Stimulated activated CD8-positive, alpha-beta memory T cell treated with anti-CD3 and anti-CD28 coated beads, Interleukin-4, amount 100 ng/mL, for 4 hours (primary cell): Measurements from ENCODE around the gene DPY30.
A peak's percentile ranks its signal among the peaks of the same experiment; 100 is the strongest.
"Not testable (repeated sequence)": the region's sequence is repeated elsewhere in the genome, so short reads cannot be mapped to it uniquely, and the experiment has no call there.

Experiments used
- DNase-seq, 2 donors: peaks; one replicate each; pipeline ENCODE4 v3.0.0-alpha.2; 2020; ENCODE audit warnings: low read depth in 2 of 2, low spot score in 1 of 2

DPY30 gene

DNA sequence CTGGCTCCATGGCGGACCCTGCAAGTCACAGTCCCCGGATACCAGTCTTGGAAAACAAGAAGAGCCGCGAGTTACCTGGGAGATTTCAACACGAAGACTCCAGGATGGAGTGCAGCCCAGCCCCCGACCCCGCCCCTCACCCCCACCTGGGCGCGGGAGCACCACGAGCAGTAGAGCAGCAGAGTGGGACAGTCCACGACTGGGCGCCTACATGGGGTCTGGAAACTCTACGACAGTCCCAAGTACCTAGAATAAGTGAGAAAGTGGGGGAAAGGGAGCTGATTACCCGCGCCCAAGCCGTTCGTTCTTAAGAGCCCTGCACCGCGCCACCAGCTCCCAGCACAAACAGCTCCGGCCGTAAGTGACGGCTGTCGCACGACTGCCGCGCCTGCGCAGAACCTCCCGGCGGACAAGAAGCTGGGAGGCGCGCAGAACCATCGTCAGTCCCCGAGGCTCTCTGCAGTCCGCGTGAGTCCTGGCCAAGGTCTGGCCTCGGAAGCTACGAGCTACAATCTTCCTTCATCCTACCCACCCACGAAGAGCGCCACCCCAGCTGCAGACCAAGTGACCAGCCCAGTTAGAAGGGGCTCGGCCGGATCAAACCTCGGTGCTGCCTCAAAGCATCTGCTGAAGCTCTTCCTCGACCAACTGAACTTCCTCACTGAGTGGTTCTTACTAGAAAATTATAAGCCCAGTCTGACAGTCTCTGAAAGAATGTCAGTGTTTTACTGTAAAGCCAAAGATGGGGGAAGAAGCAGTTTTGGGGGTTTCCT is at the start of gene DPY30:
Gene DPY30, minus strand, starts transcription at position 359 of the 773 bp plus-strand sequence. Its CDS starts 349 bp downstream, at position 10.
- DNase-seq = peak; percentile 73 to 76

DNA sequence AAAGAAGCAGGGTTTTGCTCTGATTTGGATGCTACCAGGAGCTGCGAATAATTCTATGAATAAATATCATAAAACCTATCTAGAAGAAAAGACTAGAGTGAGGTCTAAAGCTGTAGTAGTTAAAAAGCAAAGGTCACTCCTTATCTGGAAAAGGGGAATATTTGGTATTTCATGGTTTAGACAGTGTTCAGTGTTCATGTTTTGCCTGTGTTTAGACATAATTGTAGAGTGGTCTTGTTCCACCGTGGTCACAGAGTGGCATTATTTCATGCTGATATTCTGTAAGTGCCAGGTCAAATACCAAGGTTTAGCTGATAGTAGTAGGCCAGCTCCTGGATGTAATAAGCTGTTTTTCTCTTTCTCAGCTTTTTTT is 34.5 kb upstream of the DPY30 start:
- DNase-seq = no peak

DNA sequence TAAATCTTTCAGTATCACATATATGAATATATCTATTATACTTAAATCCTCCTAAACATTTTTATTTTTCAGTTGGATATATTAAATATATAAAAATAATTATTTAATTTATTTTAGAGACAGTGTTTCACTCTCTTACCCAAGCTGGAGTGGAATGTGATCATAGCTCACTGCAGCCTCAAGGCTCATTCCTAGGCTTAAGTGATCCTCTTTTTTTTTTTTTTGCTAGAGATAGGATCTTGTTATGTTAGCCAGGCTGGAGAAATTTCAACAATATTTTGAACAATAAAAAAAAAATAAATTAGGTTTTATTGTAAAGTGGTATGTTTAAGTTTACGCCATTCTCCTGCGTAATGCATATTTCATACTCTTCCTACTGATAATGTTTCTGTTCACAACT is 27.9 kb upstream of the DPY30 start:
- no peak for DNase-seq

DNA sequence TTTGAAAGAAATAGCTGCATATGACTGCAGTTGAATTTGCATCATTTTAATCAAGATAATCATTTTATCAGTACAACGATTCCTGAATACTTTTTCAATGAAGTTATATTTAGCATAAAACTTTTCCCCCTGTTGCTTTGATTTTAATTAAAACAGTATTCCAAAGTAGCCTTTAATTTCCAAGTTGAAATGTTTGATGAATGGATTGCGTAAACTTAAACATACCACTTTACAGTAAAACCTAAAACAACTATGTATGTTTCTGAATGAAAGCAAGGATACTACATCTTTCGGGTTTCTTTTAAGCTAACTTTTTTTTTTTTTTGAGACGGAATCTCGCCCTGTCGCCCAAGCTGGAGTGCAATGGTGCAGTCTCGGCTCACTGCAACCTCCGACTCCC is 25.1 kb upstream of the DPY30 start:
- DNase-seq = no peak

DNA sequence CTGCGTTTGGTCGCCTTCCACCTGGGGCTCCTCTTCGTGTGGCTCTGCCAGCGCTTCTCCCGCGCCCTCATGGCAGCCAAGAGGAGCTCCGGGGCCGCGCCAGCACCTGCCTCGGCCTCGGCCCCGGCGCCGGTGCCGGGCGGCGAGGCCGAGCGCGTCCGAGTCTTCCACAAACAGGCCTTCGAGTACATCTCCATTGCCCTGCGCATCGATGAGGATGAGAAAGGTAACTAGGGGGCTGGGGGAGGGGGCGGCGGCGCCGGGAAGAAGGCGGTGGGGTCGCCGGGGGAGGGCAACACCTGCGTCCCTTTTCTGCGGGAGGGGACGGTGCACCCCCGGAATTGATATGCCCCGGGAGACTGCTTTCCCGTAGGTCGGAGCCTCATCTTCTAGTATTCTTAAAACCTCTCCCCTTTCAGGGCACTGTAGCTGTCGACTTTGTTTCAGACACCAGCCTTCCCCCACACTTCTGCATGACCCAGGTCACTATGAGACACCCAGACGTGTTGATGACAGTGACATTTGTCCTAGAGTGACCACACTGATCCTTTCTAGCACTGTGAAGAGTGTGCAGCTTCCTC is 24.5 kb upstream of the DPY30 start:
- DNase-seq = no peak

DNA sequence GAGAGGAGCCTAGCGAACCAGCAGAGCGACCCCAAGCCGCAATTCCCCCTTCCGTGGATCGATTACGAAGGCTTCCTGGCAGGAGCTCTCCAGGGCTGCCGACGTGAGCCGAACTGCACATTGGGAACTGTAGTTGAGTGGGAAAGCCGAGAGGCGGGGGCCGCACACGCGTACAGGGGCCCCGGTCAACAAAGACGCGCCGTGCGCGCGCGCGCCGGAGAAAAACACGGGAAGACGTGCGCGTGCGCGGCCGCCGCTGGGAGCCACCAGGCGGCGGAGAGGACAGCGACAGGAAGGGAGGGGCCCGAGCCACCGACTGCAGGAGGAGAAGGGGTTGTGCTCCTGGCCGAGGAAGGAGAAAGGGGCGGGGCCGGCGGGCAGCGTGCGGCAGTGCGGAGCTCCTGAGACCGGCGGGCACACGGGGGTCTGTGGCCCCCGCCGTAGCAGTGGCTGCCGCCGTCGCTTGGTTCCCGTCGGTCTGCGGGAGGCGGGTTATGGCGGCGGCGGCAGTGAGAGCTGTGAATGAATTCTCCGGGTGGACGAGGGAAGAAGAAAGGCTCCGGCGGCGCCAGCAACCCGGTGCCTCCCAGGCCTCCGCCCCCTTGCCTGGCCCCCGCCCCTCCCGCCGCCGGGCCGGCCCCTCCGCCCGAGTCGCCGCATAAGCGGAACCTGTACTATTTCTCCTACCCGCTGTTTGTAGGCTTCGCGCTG is 23.9 kb upstream of the DPY30 start, which contains the start of gene SPAST:
Gene SPAST, plus strand, starts transcription at position 247 of the 711 bp plus-strand sequence. Its CDS starts 276 bp downstream, at position 523.
- DNase-seq = peak; percentile 85 to 95

DNA sequence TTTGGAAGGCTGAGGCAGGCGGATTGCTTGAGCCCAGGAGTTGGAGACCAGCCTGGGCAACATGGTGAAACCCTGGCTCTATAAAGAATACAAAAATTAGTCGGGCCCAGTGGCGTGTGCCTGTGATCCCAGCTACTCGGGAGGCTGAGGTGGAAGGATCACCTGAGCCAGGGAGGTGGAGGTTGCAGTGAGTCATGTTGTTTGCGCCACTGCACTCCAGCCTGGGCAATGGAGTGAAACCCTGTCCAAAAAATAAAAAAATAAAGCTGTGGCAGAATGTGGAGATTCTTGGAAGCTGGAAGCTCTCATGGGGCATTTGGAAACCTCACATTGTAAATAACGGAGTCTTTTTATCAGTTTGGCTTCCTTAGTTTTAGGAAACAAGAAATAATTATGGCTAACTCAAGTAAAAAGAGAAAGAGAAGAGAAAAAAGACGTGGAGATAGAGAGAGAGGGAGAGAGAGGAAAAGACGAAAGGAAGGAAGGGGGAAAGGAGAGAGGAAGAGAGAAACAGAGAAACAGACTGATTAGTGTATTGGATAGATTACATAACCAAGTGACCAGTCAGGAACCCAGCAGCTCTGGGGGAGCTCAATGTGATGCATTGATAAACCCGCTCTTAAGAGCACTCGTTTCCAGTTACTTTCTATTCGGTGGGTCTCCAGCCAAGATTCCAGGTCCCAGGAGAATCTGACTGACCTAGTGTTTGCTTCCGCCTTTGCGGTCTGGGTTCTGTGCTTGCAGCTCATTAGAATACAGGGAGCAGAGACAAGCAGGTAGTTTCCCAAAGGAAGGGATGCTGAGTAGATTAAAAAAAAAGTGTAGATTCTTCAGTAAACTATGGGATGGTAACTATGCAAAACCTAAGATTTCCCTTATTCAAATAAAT is 22.6 kb upstream of the DPY30 start:
- DNase-seq = no peak

DNA sequence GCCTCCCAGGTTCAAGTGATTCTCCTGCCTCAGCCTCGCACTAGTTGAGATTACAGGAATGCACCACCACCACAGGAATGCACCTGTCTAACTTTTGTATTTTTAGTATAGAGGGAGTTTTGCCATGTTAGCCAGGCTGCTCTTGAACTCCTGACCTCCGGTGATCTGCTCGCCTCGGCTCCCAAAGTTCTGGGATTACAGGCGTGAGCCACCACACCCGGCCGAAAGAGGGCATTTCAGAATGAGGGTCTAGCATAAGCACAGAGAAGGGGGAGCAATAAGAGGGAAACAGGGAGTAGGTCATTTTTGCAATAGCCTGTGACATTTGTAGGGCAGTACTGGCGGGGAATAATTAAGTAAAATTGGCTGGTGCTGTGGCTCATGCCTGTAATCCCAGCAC is 21.8 kb upstream of the DPY30 start:
- DNase-seq = no peak

DNA sequence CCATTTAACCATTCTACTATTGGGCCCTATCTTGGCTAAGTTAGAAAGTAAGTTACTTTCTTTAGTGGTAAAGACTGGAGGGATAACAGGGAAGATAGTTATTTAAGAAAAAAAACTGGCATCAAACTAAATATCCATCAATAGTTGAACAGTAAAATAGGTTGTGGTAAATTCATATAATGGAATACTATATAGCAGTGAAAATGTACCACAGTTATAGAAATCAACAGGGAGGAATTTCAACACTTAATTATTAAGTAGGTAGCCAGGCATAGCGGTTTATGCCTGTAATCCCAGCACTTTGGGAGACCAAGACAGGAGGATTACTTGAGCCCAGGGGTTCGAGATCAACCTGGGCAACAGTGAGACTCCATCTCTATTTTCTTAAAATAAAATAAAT is 20.7 kb upstream of the DPY30 start:
- DNase-seq = no peak

DNA sequence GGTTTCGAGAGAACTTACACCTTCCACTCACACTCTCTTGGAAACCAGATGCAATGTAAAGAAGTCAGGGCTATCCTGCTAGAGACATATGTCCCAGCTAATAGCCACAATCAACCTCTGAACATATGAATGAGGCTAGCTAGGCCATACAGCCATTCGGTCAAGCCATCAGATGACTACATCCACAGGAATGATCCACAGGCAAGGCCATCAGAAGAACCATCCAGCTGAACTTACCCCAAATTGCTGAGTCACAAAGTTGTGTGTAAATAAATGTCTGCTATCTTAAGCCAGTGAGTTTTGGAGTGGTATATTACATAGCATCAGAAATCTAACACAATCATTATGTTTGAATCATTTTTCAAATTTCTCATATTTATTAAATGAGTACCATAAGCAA is 18.5 kb upstream of the DPY30 start:
- DNase-seq = no peak

DNA sequence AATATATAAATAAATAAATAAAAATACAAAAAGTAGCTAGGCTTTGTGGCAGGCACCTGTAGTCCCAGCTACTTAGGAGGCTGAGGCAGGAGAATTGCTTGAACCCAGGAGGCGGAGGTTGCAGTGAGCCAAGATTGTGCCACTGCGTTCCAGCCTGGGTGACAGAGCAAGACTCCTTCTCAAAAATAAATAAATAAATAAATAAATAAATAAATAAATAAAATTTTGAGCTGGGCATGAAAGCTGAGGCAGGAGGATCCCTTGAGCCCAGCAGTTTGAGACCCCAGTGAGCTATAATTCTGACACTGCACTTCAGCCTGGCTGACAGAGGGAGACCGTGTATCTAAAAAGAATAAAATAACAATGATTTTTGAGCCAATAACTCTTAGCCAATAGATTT is 15.0 kb upstream of the DPY30 start:
- DNase-seq = not testable (repeated sequence)

DNA sequence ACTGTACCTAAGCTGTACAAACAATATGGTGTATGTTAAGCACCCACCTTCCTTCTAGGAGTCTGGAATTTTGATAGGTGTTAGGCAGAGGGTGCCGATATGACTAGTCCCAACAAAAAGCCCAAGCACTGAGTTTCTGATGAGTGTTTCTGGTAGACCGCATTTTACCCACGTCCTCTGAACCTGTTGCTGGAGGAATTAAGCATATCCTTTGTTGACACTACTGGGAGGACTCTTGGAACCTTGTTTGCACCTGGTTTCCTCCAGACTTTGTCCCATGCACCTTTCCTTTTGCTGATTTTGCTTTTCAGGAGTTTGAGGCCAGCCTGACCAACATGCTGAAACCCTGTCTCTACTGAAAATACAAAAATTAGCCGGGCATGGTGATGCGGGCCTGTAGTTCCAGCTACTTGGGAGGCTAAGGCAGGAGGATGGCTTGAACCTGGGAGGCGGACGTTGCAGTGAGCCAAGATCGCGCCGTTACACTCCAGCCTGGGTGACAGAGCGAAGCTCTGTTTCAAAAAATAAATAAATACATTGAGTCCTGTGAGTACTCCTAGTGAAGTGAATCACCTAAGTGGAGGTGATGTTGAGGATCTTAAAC is 12.3 kb upstream of the DPY30 start:
- DNase-seq = no peak

DNA sequence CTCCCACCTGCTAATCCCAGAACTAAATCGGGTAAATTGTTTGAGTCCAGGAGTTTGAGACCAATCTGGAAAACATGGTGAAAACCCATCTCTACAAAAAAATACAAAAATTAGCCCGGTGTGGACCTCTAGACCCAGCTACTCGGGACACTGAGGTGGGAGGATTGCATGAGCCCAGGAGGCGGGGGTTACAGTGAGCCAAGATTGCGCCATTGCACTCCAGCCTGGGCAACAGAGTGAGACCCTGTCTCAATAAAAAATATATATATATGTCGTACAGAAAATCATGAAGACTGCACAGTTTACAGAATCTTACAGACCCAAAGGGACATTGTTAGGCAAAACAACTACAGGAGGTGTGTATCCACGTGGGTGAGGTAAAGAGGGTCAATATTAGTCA is 4.0 kb upstream of the DPY30 start:
- no peak for DNase-seq

DNA sequence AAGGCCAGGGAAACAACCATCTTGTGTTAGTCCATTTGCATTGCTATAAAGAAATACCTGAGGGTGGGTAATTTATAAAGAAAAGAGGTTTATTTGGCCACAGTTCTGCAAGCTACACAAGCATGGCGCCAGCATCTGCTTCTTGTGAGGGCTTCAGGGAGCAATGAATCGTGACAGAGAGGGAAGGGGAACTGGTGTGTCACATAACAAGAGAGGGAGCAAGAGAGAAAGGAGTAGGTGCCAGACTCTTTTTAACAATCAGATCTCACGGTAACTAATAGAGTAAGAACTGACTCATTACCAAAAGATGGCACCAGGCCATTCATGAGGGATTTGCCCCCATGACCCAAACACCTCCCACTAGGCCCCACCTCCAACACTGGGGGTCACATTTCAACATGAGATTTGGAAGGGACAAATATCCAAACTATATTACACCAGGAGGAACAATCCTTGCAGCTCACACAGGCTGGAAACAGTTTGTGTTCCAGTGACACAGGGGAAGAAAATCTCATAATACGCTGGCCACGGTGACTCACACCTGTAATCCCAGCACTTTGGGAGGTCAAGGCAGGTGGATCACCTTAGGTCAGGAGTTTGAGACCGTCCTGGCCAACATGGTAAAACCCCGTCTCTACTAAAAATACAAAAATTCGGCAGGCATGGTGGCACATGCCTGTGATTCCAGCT is 5.3 kb downstream of the DPY30 start:
- DNase-seq = not testable (repeated sequence)

DNA sequence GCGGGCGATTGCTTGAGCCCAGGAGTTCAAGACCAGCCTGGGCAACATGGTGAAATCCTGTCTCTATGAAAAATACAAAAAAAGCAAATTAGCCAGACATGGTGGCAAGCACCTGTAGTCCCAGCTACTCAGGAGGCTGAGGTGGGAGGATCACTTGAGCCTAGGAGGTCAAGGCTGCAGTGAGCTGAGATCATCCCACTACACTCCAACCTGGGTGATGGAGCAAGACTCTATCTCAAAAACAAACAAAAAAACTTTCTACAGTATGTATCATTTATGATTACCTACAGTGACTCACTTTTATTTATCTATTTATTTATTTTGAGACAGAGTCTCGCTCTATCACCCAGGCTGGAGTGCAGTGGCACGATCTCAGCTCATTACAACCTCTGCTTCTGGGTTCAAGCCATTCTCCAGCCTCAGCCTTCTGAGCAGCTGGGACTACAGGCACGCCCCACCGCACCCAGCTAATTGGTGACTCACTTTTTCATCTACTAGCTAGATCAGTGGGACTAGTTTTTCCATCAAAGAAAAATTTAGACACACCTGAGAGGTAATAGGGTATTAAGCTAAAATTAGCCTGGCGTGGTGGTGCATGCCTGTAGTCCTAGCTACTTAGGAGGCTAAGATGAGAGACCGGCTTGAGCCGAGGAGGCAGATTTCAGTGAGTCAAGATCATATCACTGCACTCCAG is 20.7 kb downstream of the DPY30 start:
- not testable (repeated sequence) for DNase-seq

DNA sequence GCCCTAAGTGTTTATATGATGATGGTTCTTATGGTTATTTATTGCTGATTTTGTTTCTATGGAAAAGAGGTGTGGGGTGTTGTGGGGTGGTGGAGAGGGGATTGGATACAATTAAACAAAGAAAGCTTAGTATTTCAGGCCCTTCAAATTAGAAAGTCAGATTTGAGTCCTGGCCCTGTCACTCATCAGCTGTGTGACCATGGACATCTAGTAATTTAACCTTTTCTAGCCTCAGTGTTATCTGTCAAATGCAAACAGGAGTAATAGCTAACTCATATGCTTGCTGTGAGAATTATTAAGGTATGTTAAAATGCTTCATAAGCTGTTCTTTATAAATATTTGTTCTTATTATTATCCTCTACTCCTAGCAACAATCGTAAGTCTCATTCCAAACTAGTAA is 26.7 kb downstream of the DPY30 start:
- DNase-seq = no peak

DNA sequence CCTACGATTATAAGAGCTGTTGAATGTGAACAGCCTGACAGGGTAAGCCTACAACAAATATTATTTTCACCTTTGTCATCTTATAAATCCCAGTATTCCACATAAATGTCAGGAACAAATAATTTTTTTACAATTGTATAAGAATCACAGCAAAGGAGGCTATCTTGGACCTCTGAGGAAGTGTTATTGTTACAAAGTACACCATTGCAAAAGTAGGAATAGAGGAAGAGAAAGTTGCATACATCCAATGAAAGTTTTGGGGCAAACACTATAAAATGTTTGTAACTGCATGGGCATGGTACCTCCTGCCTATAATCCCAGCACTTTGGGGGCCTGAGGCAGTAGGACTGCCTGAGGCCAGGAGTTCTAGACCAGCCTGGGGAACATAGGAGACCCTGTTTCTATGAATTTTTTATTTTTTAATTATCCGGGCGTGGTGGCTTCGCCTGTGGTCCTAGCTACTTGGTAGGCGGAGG is 28.1 kb downstream of the DPY30 start:
- DNase-seq = no peak

DNA sequence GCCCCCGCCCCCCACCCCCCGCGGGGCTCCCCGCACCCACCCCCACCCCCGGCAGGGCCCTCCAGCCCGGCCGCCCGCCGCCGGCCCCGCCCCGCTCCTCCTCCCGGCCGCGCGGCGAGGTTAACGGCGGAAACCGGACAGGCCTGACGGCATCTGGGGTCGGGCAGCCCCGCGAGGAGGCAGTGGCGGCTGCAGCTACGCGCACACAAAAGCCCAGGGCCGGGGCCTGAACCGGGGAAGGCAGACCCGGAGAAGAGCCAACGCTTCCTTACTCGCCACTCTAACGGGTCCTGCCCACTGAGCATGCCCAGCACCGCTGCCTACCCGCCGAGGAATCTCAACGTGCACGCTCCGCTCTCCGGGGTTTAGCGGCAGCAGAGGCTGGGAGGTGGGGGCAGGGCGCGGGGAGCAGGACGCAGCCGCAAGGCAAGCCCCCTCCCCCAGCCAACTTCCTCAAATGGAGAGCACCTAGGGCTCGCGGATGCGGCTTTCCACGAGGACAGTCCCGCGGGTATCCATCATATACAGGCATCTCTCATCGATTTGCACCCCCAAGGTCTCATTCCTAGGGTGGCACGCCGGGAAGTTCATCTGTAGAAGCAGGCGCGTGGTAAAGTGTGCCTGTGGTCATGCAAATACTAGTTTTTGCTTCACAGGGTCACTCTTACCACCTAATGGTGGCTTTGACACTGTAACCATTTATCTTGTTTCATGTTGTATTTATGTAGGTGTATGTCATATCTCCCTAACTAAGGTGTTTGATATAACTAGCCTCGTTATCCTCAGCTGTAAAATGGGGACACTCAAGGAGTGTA is 28.7 kb downstream of the DPY30 start, which contains the start of gene MEMO1:
Gene MEMO1, minus strand, starts transcription at position 339 of the 815 bp plus-strand sequence. CDS start 761 bp downstream, outside the sequence.
- peak; percentile 74 to 80 for DNase-seq
